SK-N-MC (cell line): Measurements from ENCODE around the gene KMT5C.

Experiments
- DNase-seq: peaks from one replicate; pipeline ENCODE4 v3.0.0-alpha.2; 2011; ENCODE audit warnings: low read depth, low spot score
- H3K27ac ChIP-seq: fragments of 200-600 bp; sonication (generic); 2 replicates; pipeline ENCODE4 v1.5.1; 2016; ENCODE audit warnings: mixed run types
- H3K36me3 ChIP-seq: fragments of 200-600 bp; sonication (generic); 2 replicates; pipeline ENCODE4 v1.6.1; 2017; ENCODE audit warnings: antibody characterized with exemption, low read length, mixed read lengths; ENCODE audit not compliant: insufficient read depth
- H3K4me3 ChIP-seq: fragments of 200-600 bp; sonication (generic); 2 replicates; pipeline ENCODE4 v1.5.1; 2016
- H3K9ac ChIP-seq: fragments of 200-600 bp; sonication (generic); 2 replicates; pipeline ENCODE4 v1.8.0; 2017; ENCODE audit warnings: mixed run types, mixed read lengths; ENCODE audit not compliant: insufficient read length
- H3K9me3 ChIP-seq: fragments of 200-600 bp; sonication (generic); 2 replicates; pipeline ENCODE4 v1.6.1; 2017; ENCODE audit warnings: low read depth, mild to moderate bottlenecking, antibody characterized with exemption, low read length, moderate library complexity, mixed read lengths
- EZH2 ChIP-seq: fragments of 200-600 bp; sonication (generic); IDR thresholded peaks from one replicate; pipeline ENCODE4 v1.6.1; 2017; ENCODE audit warnings: antibody characterized with exemption
- FOXP2 ChIP-seq: optimal IDR thresholded peaks from 2 replicates; pipeline ENCODE3; 2011; ENCODE audit warnings: mild to moderate bottlenecking, moderate library complexity; ENCODE audit not compliant: insufficient read depth; ENCODE audit errors: extremely low read length, control extremely low read depth
- POLR2AphosphoS5 ChIP-seq: IDR thresholded peaks from 2 replicates; pipeline ENCODE4 v1.6.1; 2012; ENCODE audit warnings: mild to moderate bottlenecking, low read depth, low read length, borderline replicate concordance

The KMT5C gene

DNA sequence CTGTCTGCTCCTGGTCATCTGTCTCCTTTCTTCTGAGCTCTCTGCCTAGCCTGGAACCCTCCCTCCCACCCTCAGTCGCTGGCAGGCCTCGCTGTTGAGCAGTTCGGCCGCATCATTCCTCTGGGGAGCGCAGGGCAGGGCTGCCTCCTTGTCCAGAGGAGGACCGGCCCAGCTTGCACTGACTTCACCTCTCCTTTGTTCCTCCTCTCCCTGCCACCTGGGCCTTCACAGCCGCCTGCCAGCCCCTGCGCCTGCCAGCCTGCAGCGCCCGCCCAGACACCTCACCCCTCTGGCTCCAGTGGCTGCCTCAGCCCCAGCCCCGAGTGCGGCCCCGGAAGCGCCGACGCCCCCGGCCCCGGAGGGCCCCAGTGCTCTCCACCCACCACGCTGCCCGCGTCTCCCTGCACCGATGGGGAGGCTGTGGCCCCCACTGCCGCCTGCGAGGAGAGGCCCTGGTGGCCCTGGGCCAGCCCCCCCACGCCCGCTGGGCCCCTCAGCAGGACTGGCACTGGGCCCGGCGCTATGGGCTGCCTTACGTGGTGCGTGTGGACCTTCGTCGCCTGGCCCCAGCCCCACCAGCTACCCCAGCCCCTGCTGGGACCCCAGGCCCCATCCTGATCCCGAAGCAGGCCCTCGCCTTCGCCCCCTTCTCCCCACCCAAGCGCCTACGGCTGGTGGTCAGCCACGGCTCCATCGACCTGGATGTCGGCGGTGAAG lies 7.2 kb downstream of the KMT5C start:
- no peak for DNase-seq
- no peak for TF ChIP-seq FOXP2
- TF ChIP-seq EZH2, result no peak
- TF ChIP-seq POLR2AphosphoS5, result no peak
- Histone ChIP-seq H3K27ac (no peak overlapping the region), H3K9ac (no peak overlapping the region), H3K4me3 (no peak overlapping the region), H3K36me3 (no peaks in the 10 kb centered on the region; the same call in 1 of the 2 replicates), H3K9me3 (no peaks in the 10 kb centered on the region)

DNA sequence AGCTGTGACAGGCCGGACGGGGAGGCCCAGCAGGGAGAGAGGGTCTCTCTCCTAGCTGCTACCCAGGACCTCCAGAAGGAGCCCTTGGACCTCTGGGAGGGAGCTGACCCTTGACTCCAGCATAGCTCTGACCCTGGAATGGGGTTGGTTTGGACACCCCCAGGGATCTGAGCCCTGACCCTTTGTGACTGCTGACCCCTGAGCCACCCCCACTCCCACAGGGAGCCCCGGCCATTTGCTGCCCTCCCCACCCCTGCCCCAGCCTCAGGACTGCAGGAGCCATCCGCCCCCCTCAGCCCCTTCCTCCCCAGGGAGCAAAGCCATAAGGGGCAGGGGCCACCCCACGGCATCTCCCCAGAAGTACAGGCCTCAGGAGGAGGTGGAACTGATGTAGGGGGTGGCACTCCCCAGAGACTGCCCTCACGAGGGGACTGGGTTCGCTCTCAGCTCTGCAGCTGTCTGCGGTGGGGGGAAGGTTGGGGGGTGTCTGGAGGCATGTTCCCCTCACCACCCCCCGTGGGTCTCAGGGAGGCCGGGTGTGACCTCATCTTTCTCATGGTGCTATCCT lies 7.8 kb downstream of the KMT5C start:
- Histone ChIP-seq H3K9ac (no peak overlapping the region), H3K36me3 (no peaks in the 10 kb centered on the region; the same call in 1 of the 2 replicates), H3K9me3 (no peaks in the 10 kb centered on the region), H3K4me3 (no peak overlapping the region), H3K27ac (no peak overlapping the region)
- DNase-seq, result no peak
- TF ChIP-seq POLR2AphosphoS5 (no peak), EZH2 (no peak), FOXP2 (no peak)

DNA sequence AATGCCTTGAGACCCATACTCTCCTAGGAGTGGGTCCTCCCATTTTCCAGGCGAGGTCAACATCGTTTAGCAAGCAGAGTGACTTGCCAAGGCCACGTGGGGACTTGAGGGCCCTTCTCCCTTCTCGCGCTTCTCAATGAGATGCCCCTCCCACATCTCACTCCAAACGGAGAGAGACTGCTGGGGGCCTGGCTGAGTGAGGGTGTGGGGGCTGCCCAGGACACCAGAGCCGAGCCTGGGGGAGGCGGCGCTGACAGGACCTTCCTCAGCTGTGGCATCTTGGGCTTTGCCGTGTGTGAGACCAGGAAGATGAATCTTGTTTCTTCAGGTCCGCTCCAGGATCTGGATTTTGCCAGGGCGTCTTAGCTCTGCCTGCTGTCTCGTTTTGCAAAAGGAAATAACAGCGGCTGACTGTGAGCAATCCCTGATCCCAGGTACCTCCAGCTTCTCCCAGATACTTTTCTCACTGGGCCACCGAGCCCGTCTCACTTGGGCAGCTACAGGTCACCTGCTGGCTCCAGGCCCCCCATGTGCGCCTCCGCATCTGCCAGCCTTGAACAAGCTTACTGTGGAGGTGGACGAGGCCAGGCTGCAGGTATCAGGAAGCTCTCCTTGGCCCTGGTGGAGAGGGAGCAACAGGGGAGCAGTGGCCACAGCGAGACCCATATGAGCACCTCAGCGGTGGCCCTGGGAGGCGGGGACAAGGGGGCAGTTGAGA lies 8.8 kb downstream of the KMT5C start:
- no peak overlapping the region for H3K9ac ChIP-seq
- no peak overlapping the region for H3K4me3 ChIP-seq
- H3K36me3 ChIP-seq, result no peaks in the 10 kb centered on the region; the same call in 1 of the 2 replicates
- no peak for DNase-seq
- H3K27ac ChIP-seq, result peak overlapping the region; percentile 40; the same call in 1 of the 2 replicates
- no peaks in the 10 kb centered on the region for H3K9me3 ChIP-seq
- TF ChIP-seq EZH2 (no peak), POLR2AphosphoS5 (no peak), FOXP2 (no peak)

DNA sequence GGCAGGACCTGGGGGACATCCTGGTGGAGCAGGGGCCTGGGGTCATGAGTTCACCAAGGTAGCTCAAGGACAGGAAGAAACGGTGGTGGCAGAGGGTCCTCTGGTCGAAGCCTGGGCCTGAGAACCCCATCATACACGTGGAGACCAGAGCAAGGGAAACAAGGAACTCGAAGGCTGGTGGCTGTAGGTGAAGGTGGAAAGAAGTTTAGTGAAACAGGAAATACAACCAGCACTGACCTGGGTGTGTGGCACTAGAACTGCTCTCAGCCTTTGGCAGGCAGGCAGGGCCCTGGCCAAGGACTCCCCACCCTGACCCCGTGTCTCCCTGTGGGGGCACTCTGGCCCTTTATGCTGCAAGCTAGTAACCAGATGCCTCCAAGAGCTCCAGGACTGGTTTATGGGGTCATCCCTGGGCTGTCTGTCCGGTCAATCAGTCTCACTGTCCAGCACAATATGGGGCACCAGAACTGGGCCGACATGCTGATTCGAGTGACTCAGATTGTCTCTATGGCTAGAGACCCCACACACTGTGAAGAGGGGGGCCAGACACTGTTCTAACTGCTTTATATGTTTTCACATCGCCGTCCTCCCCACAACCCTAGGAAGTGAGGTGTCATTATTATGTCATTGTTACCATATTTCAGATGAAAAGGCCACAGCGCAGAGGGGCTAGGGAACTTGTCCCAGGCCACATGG lies 11.1 kb downstream of the KMT5C start:
- Histone ChIP-seq H3K4me3 (no peak overlapping the region), H3K9me3 (no peaks in the 10 kb centered on the region), H3K36me3 (no peaks in the 10 kb centered on the region), H3K9ac (no peak overlapping the region), H3K27ac (no peak overlapping the region)
- TF ChIP-seq POLR2AphosphoS5 (0 out of 2 replicates have a peak, but pooled peaks have one; percentile 1), FOXP2 (no peak)
- DNase-seq, result no peak

DNA sequence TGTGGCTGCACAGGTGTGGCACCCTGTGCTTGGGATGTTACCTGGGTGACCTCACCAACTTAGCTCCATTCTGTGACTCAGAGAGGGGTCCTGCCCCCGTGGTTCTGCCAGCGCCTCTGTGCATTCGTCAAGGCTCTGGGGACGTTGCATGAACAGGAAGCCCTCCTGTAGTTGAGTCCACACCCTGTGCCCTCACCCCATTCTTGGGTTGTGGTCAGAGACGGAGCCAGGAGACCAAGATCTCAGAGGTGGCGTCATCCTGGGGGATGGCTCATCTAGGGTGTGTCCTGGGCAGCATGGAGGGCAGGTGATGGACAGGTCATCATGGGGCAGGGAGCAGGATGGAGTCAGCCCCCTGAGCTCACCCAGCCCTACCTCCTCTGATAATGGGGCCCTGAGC lies 12.4 kb downstream of the KMT5C start:
- no peaks in the 10 kb centered on the region for H3K36me3 ChIP-seq
- TF ChIP-seq EZH2, result no peak
- TF ChIP-seq POLR2AphosphoS5, result no peak
- no peak for TF ChIP-seq FOXP2
- DNase-seq, result no peak
- H3K4me3 ChIP-seq, result no peak overlapping the region
- no peak overlapping the region for H3K27ac ChIP-seq
- H3K9me3 ChIP-seq, result no peaks in the 10 kb centered on the region
- H3K9ac ChIP-seq, result no peak overlapping the region

DNA sequence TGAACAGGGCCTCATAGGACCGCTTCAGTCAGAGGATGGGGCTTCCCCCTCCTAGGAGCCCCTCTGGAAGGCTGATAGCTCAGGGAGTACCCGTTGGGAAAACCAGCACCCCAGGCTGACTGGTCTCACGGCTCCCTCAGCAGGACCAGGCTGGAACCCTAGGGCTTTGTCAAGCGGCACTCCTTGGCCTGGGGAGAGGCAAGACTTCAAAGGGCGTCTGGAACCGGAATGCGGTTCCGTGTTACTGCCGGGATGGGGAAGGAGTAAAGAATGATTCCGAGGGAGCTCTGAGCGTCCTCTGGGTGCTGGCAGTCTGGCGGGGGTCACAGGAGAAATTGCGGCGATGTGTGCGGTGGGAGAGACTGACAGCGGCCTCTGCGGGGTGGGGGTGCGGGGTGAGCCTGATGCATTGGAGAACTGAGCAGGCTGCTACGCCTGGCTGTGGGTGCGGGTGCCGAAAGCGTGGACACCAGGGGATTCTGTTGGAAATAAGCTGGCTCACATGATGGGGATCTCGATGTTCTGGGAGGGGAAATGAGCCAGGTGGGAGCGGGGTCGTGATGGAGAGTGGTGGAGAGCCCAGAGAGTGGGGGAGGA lies 13.0 kb downstream of the KMT5C start:
- DNase-seq, result no peak
- TF ChIP-seq FOXP2 (no peak), POLR2AphosphoS5 (no peak), EZH2 (no peak)
- no peak overlapping the region for H3K9ac ChIP-seq
- H3K4me3 ChIP-seq, result no peak overlapping the region
- H3K36me3 ChIP-seq, result no peaks in the 10 kb centered on the region
- no peak overlapping the region for H3K27ac ChIP-seq
- no peaks in the 10 kb centered on the region for H3K9me3 ChIP-seq

DNA sequence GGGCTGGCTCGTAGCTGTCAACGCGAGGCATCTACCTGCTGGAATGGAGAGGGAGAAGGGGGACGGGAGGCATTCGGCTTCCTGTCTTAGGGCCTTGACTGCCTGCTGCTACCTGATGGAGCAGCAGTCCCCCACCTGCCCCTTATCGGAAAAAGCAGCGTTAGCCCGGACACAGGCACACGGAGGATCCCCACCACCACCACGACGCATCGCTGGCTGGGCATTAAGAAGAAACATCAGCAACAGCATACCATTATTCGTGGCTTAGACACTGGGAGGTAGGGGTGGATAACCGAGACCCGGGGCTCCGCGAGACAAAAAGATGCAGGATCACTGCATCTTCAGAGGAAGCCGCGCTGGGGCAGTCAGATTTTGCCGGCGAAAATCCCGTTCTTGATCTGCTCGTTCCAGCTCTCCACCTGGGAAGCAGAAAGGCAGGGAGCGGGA lies 13.7 kb downstream of the KMT5C start:
- TF ChIP-seq FOXP2 (no peak), POLR2AphosphoS5 (no peak), EZH2 (no peak)

More for the DNA sequence above, 13.7 kb downstream of the KMT5C start:
- Histone ChIP-seq H3K36me3 (no peaks in the 10 kb centered on the region), H3K9me3 (no peaks in the 10 kb centered on the region), H3K9ac (peak overlapping the region; percentile 26), H3K27ac (no peak overlapping the region), H3K4me3 (peak overlapping the region; percentile 82)
- no peak for DNase-seq
